H9 (cell line): ENCODE data around the gene KCNJ1. TPM values are rescaled to one million over a fixed set of nuclear protein-coding genes. Genes with fewer than 3 reads are reported as not detected.

Experiments used
- DNase-seq: peaks from one replicate; pipeline ENCODE4 v3.0.0-alpha.2; 2017
- H2AFZ ChIP-seq: one replicate; pipeline ENCODE4 v1.6.1; 2013; ENCODE audit warnings: mild to moderate bottlenecking, low read length, control low read depth, moderate library complexity
- H2AK5ac ChIP-seq: 2 replicates; pipeline ENCODE4 v1.6.1; 2013; ENCODE audit warnings: low read length, control low read depth, mixed read lengths; ENCODE audit not compliant: insufficient read length
- H2BK120ac ChIP-seq: one replicate; pipeline ENCODE4 v1.6.1; 2013; ENCODE audit warnings: low read depth, mild to moderate bottlenecking, low read length, control low read depth, inconsistent platforms; ENCODE audit not compliant: poor library complexity, severe bottlenecking
- H2BK12ac ChIP-seq: 2 replicates; pipeline ENCODE4 v1.6.1; 2013; ENCODE audit warnings: low read length, control low read depth, mixed read lengths, low read depth; ENCODE audit not compliant: insufficient read length
- H2BK15ac ChIP-seq: 2 replicates; pipeline ENCODE4 v1.6.1; 2013; ENCODE audit warnings: low read depth, low read length, control low read depth
- H2BK20ac ChIP-seq: one replicate; pipeline ENCODE4 v1.6.1; 2013; ENCODE audit warnings: low read depth, mild to moderate bottlenecking, low read length, control low read depth, inconsistent platforms; ENCODE audit not compliant: poor library complexity, severe bottlenecking
- H2BK5ac ChIP-seq: 2 replicates; pipeline ENCODE4 v1.6.1; 2013; ENCODE audit warnings: low read length, control low read depth, mixed read lengths; ENCODE audit not compliant: insufficient read length
- H3K14ac ChIP-seq: 2 replicates; pipeline ENCODE4 v1.6.1; 2013; ENCODE audit warnings: low read length, control low read depth; ENCODE audit not compliant: insufficient read depth
- H3K18ac ChIP-seq: 2 replicates; pipeline ENCODE4 v1.6.1; 2013; ENCODE audit warnings: low read depth, mild to moderate bottlenecking, mixed read lengths, low read length, control low read depth; ENCODE audit not compliant: insufficient read length
- H3K23ac ChIP-seq: 2 replicates; pipeline ENCODE4 v1.6.1; 2013; ENCODE audit warnings: low read length, control low read depth, mixed read lengths, low read depth; ENCODE audit not compliant: insufficient read length
- H3K23me2 ChIP-seq: 2 replicates; pipeline ENCODE4 v1.6.1; 2013; ENCODE audit warnings: low read depth, mild to moderate bottlenecking, mixed read lengths, low read length, control low read depth; ENCODE audit not compliant: insufficient read length, poor library complexity, severe bottlenecking
- H3K27ac ChIP-seq: 2 replicates; pipeline ENCODE4 v1.5.1; 2013; ENCODE audit warnings: low read length, control low read depth, mixed read lengths, low read depth; ENCODE audit not compliant: insufficient read length
- H3K27me3 ChIP-seq: 2 replicates; pipeline ENCODE4 v1.6.1; 2013; ENCODE audit warnings: low read length, control low read depth, inconsistent platforms; ENCODE audit not compliant: insufficient read depth
- H3K4ac ChIP-seq: 2 replicates; pipeline ENCODE4 v1.6.1; 2013; ENCODE audit warnings: low read depth, mild to moderate bottlenecking, control low read depth, inconsistent platforms, low read length, moderate library complexity
- H3K4me1 ChIP-seq: 2 replicates; pipeline ENCODE4 v1.6.1; 2013; ENCODE audit warnings: low read length, control low read depth, inconsistent platforms; ENCODE audit not compliant: insufficient read depth
- H3K4me2 ChIP-seq: 2 replicates; pipeline ENCODE4 v1.6.1; 2013; ENCODE audit warnings: low read length, control low read depth, mixed read lengths; ENCODE audit not compliant: insufficient read length, insufficient read depth
- H3K56ac ChIP-seq: 2 replicates; pipeline ENCODE4 v1.6.1; 2013; ENCODE audit warnings: low read depth, mild to moderate bottlenecking, mixed read lengths, low read length, control low read depth; ENCODE audit not compliant: insufficient read length
- H3K79me1 ChIP-seq: 2 replicates; pipeline ENCODE4 v1.6.1; 2013; ENCODE audit warnings: low read depth, mild to moderate bottlenecking, moderate library complexity, low read length, control low read depth, inconsistent platforms; ENCODE audit not compliant: insufficient read depth, poor library complexity, severe bottlenecking
- H3K79me2 ChIP-seq: 2 replicates; pipeline ENCODE4 v1.6.1; 2013; ENCODE audit warnings: low read length, control low read depth, inconsistent platforms; ENCODE audit not compliant: insufficient read depth
- H3K9ac ChIP-seq: 2 replicates; pipeline ENCODE4 v1.6.1; 2013; ENCODE audit warnings: low read length, control low read depth, mixed read lengths; ENCODE audit not compliant: insufficient read length; ENCODE audit errors: extremely low read depth
- H3K9me3 ChIP-seq: one replicate; pipeline ENCODE4 v1.6.1; 2013; ENCODE audit warnings: low read depth, low read length, inconsistent platforms; ENCODE audit not compliant: control insufficient read depth
- H3T11ph ChIP-seq: one replicate; pipeline ENCODE4 v1.6.1; 2013; ENCODE audit warnings: mild to moderate bottlenecking, low read length, control low read depth, inconsistent platforms
- H4K20me1 ChIP-seq: one replicate; pipeline ENCODE4 v1.6.1; 2013; ENCODE audit not compliant: control insufficient read depth, insufficient read length, insufficient read depth
- H4K5ac ChIP-seq: 2 replicates; pipeline ENCODE4 v1.6.1; 2013; ENCODE audit warnings: low read depth, mild to moderate bottlenecking, mixed read lengths, low read length, control low read depth; ENCODE audit not compliant: insufficient read length
- H4K8ac ChIP-seq: replicated peaks from 2 replicates; pipeline ENCODE4 v1.6.1; 2013; ENCODE audit warnings: low read length, control low read depth, mixed read lengths, low read depth; ENCODE audit not compliant: insufficient read length
- H4K91ac ChIP-seq: 2 replicates; pipeline ENCODE4 v1.6.1; 2013; ENCODE audit warnings: low read depth, mild to moderate bottlenecking, moderate library complexity, mixed read lengths, low read length, control low read depth; ENCODE audit not compliant: insufficient read length
- H3K27ac Mint-ChIP-seq, 3 experiments: 2 replicates in 2 of 3; 3 replicates in 1 of 3; pipeline ENCODE4 v1.8.0; 2020 to 2021; ENCODE audit warnings: mixed read lengths in 3 of 3, mild to moderate bottlenecking in 1 of 3, moderate library complexity in 1 of 3
- H3K27me3 Mint-ChIP-seq: 2 replicates; pipeline ENCODE4 v1.8.0; 2021; ENCODE audit warnings: low read depth, mild to moderate bottlenecking, moderate library complexity, mixed read lengths
- H3K36me3 Mint-ChIP-seq, 3 experiments: 2 replicates in 2 of 3; 3 replicates in 1 of 3; pipeline ENCODE4 v1.8.0; 2020 to 2021; ENCODE audit warnings: low read depth in 3 of 3, mixed read lengths in 3 of 3; ENCODE audit not compliant: insufficient read depth in 1 of 3
- H3K4me1 Mint-ChIP-seq, 2 experiments: 2 replicates each; pipeline ENCODE4 v1.8.0; 2020; ENCODE audit warnings: mixed read lengths in 2 of 2
- H3K4me3 Mint-ChIP-seq, 2 experiments: 2 replicates in 1 of 2; 3 replicates in 1 of 2; pipeline ENCODE4 v1.8.0; 2020 to 2021; ENCODE audit warnings: mild to moderate bottlenecking in 2 of 2, mixed read lengths in 2 of 2, moderate library complexity in 1 of 2
- H3K9me3 Mint-ChIP-seq, 2 experiments: 2 replicates in 1 of 2; 3 replicates in 1 of 2; pipeline ENCODE4 v1.8.0; 2020; ENCODE audit warnings: mild to moderate bottlenecking in 2 of 2, mixed read lengths in 2 of 2, moderate library complexity in 1 of 2
- WGBS: extraction: QIAGEN DNeasy Blood & Tissue Kit; methylation state at CpG from one replicate; pipeline ENCODE4 v1.1.7; 2013; ENCODE audit warnings: missing lambda C conversion rate, low lambda C conversion rate, mixed read lengths; ENCODE audit not compliant: insufficient read length; ENCODE audit errors: extremely low coverage; 5-methylcytosine and 5-hydroxymethylcytosine counted together
- total RNA-seq: library from RNA; stranded (reverse); gene quantifications from 2 replicates; pipeline ENCODE4 v1.2.1, GENCODE V29; 2021
- TF ChIP-seq, protein P1 (sequence below): fragments of 200-600 bp; sonication (generic); conservative IDR thresholded peaks from 3 replicates; pipeline ENCODE4 v1.8.0; 2021; ENCODE audit warnings: antibody characterized with exemption, mild to moderate bottlenecking

Gene KCNJ1
- total RNA-seq, 1 experiment from 2014 or later, result not detected

DNA sequence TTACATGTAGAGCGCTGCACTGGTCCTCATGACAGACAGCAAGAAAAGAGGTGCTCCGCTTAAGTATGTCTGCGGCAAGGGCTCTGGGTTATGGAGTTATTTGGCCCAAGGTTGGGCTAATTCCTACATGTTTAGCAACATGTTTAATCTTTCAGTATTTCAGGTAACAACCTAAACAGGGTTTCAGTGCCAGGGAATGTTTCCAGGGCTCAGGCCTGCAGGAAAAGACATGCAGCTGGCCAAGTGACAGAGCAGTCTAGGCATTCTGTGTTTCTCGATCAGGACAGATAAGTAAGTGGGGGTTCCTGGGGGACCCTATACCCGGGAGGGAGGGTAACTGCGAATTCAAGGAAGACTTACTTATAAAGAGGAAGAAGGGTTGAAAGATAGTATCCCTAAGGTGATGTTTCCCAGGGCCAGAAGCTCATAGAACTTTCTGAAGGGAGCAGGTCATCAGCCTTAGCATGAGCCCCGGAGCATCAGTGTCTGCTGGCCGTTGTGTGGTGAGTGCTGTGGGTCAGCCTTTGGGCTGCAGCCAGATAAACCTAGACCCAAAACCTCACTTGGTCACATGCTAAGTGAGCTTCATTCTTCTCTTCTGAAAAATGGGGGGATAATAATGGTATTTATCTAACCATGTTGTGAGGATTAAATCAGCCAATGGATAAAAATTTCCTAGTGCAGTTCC is 42.5 kb upstream of the KCNJ1 start:
- 0 out of 7 replicates have a peak, but pooled peaks cover 0 to 4% (median 0%) of the 10 kb centered on the region in 3 experiments for H3K36me3 Mint-ChIP-seq
- no peak overlapping the region for H2BK12ac ChIP-seq
- no peaks in the 10 kb centered on the region for H3K9me3 ChIP-seq
- no peak overlapping the region for H2BK15ac ChIP-seq
- H3K56ac ChIP-seq, result no peak overlapping the region
- H3K27me3 ChIP-seq, result peaks cover 15% of the 10 kb centered on the region
- whole genome bisulfite sequencing, result no CpG with 5 or more reads among the region's 8 CpGs
- no peak overlapping the region for H3K23ac ChIP-seq
- H3K27ac ChIP-seq, result no peak overlapping the region
- 0 out of 2 replicates have a peak, but pooled peaks cover under 1% of the 10 kb centered on the region for H3K4me1 ChIP-seq
- no peak overlapping the region for H4K8ac ChIP-seq
- no peak overlapping the region for H3T11ph ChIP-seq
- H2BK5ac ChIP-seq, result no peak overlapping the region
- H3K27me3 Mint-ChIP-seq, result peaks cover 83% of the 10 kb centered on the region
- H2AFZ ChIP-seq, result no peak overlapping the region
- H4K91ac ChIP-seq, result no peak overlapping the region
- no peak overlapping the region for H3K14ac ChIP-seq
- H3K9ac ChIP-seq, result no peak overlapping the region
- H3K79me2 ChIP-seq, result no peaks in the 10 kb centered on the region
- no peak overlapping the region for H4K5ac ChIP-seq
- H3K4me2 ChIP-seq, result no peak overlapping the region
- TF ChIP-seq, protein P1, sequence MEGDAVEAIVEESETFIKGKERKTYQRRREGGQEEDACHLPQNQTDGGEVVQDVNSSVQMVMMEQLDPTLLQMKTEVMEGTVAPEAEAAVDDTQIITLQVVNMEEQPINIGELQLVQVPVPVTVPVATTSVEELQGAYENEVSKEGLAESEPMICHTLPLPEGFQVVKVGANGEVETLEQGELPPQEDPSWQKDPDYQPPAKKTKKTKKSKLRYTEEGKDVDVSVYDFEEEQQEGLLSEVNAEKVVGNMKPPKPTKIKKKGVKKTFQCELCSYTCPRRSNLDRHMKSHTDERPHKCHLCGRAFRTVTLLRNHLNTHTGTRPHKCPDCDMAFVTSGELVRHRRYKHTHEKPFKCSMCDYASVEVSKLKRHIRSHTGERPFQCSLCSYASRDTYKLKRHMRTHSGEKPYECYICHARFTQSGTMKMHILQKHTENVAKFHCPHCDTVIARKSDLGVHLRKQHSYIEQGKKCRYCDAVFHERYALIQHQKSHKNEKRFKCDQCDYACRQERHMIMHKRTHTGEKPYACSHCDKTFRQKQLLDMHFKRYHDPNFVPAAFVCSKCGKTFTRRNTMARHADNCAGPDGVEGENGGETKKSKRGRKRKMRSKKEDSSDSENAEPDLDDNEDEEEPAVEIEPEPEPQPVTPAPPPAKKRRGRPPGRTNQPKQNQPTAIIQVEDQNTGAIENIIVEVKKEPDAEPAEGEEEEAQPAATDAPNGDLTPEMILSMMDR, result no peak
- H3K27ac Mint-ChIP-seq, result no peak overlapping the region
- no peak overlapping the region for H2AK5ac ChIP-seq
- DNase-seq, result no peak
- H4K20me1 ChIP-seq, result no peaks in the 10 kb centered on the region
- no peak overlapping the region for H2BK20ac ChIP-seq
- peaks cover 3 to 6% of the 10 kb centered on the region in 2 experiments for H3K4me1 Mint-ChIP-seq
- H3K79me1 ChIP-seq, result no peaks in the 10 kb centered on the region
- H2BK120ac ChIP-seq, result no peak overlapping the region
- no peak overlapping the region for H3K4ac ChIP-seq
- H3K9me3 Mint-ChIP-seq, result peaks cover 2 to 3% of the 10 kb centered on the region in 2 experiments; a peak in 4 of 5 replicates
- no peak overlapping the region for H3K4me3 Mint-ChIP-seq
- no peak overlapping the region for H3K18ac ChIP-seq
- peaks cover 8% of the 10 kb centered on the region for H3K23me2 ChIP-seq
